ENCODE data around the gene C20orf144. TPM values are rescaled to one million over a fixed set of nuclear protein-coding genes. Genes with fewer than 3 reads are reported as not detected.

C20orf144 gene
- not detected in 2 replicates for total RNA-seq

GRCh38 chr20:33662172-33662571, at the start of gene C20orf144:
Gene C20orf144 (plus strand): TSS chr20:33662327. CDS start chr20:33662346, 19 bp downstream.

GRCh38 chr20:33666293-33667244, 4.4 kb downstream of the C20orf144 start, which contains the start of gene ACTL10:
Gene ACTL10 (plus strand): TSS chr20:33666943. CDS start chr20:33667498, 555 bp downstream.

GRCh38 chr20:33674294-33675135, 12.4 kb downstream of the C20orf144 start, which contains the start of gene NECAB3:
Gene NECAB3 (minus strand): TSS chr20:33674428. CDS start chr20:33674352, 76 bp downstream.

GRCh38 chr20:33686100-33686983, 24.2 kb downstream of the C20orf144 start, which contains the start of gene E2F1:
Gene E2F1 (minus strand): TSS chr20:33686385. CDS start chr20:33686264, 121 bp downstream.

Other genes with a start within 250 kb of the C20orf144 start
- 5.2 and 5.6 TPM in 2 replicates for gene SNTA1, start 218.6 kb upstream of the C20orf144 start, total RNA-seq
- gene CBFA2T2, start 172.2 kb upstream of the C20orf144 start, total RNA-seq: 3.9 and 5.1 TPM in 2 replicates
- 2.8 and 3.2 TPM in 2 replicates for gene ACTL10, start 4.6 kb downstream of the C20orf144 start, total RNA-seq
- gene NECAB3, start 12.1 kb downstream of the C20orf144 start, total RNA-seq: 20.9 and 21.4 TPM in 2 replicates
- 7.1 and 8.8 TPM in 2 replicates for gene E2F1, start 24.1 kb downstream of the C20orf144 start, total RNA-seq
- 4.9 TPM in 2 replicates for gene PXMP4, start 58.0 kb downstream of the C20orf144 start, total RNA-seq
- gene ZNF341, start 69.7 kb downstream of the C20orf144 start, total RNA-seq: 3.4 and 3.6 TPM in 2 replicates
- gene CHMP4B, start 149.0 kb downstream of the C20orf144 start, total RNA-seq: 38.3 and 48.2 TPM in 2 replicates

All from airway epithelial cell (primary cell).